HepG2 (cell line): ENCODE results near the gene TACC3. TPM values are rescaled to one million over a fixed set of nuclear protein-coding genes. Genes with fewer than 3 reads are reported as not detected.

Source experiments
- CREB1 ChIP-seq, 2 experiments: fragments of 450-650 bp in 1 of 2; IDR thresholded peaks; 2 replicates each; pipeline ENCODE4 v1.6.1; 2016 to 2017; ENCODE audit warnings: control low read depth in 1 of 2, mild to moderate bottlenecking in 1 of 2, missing compliant biosample characterization in 1 of 2, missing genetic modification characterization in 1 of 2
- DPF2 ChIP-seq: sonication (generic); formaldehyde crosslinking; IDR thresholded peaks from 2 replicates; pipeline ENCODE4 v1.4.0; 2020; ENCODE audit warnings: mild to moderate bottlenecking, low read depth, missing genetic modification reagents, borderline replicate concordance
- EP300 ChIP-seq, 3 experiments: sonication (generic) in 1 of 3; formaldehyde crosslinking in 1 of 3; IDR thresholded peaks; 2 replicates each; pipeline versions ENCODE4 v1.5.1 to v1.6.1; 2011 to 2020; ENCODE audit warnings: low read depth in 2 of 3, low read length in 2 of 3, borderline replicate concordance in 1 of 3, improper control_type of control experiment in 1 of 3, mild to moderate bottlenecking in 1 of 3, missing genetic modification reagents in 1 of 3, moderate library complexity in 1 of 3
- EZH2 ChIP-seq: conservative IDR thresholded peaks from 2 replicates; pipeline ENCODE4 v1.6.1; 2012; ENCODE audit warnings: mild to moderate bottlenecking, low read depth, low read length, moderate library complexity
- HCFC1 ChIP-seq: fragments of 150-350 bp; IDR thresholded peaks from 2 replicates; pipeline ENCODE4 v1.6.1; 2014; ENCODE audit warnings: low read depth, low read length
- HNF4G ChIP-seq, 2 experiments: sonication (generic) in 1 of 2; formaldehyde crosslinking in 1 of 2; IDR thresholded peaks; 2 replicates each; pipeline versions ENCODE4 v1.4.0 to v1.6.1; 2011 to 2020; ENCODE audit warnings: borderline replicate concordance in 2 of 2, low read depth in 2 of 2, mild to moderate bottlenecking in 2 of 2, low read length in 1 of 2, missing genetic modification reagents in 1 of 2, moderate library complexity in 1 of 2
- KAT7 ChIP-seq: IDR thresholded peaks from 2 replicates; pipeline ENCODE4 v1.6.1; 2018; ENCODE audit warnings: borderline replicate concordance, missing compliant biosample characterization
- KDM4B ChIP-seq: sonication (generic); formaldehyde crosslinking; IDR thresholded peaks from 2 replicates; pipeline ENCODE4 v1.4.0; 2020; ENCODE audit warnings: missing genetic modification reagents
- PAF1 ChIP-seq: IDR thresholded peaks from 2 replicates; pipeline ENCODE4 v1.6.1; 2016; ENCODE audit warnings: missing genetic modification reagents, missing compliant biosample characterization
- PHF20 ChIP-seq: sonication (generic); formaldehyde crosslinking; IDR thresholded peaks from 2 replicates; pipeline ENCODE4 v1.5.0; 2020; ENCODE audit warnings: mild to moderate bottlenecking, missing genetic modification reagents
- PLRG1 ChIP-seq: fragments of 450-650 bp; conservative IDR thresholded peaks from 2 replicates; pipeline ENCODE4 v1.6.1; 2016
- SIX4 ChIP-seq: sonication (generic); formaldehyde crosslinking; IDR thresholded peaks from 2 replicates; pipeline ENCODE4 v1.4.0; 2020; ENCODE audit warnings: missing genetic modification reagents
- STAG1 ChIP-seq: sonication (generic); formaldehyde crosslinking; IDR thresholded peaks from 2 replicates; pipeline ENCODE4 v1.4.0; 2020; ENCODE audit warnings: missing genetic modification reagents
- STAT5B ChIP-seq: sonication (generic); formaldehyde crosslinking; IDR thresholded peaks from 2 replicates; pipeline ENCODE4 v1.4.0; 2020; ENCODE audit warnings: missing genetic modification reagents
- ZFP36 ChIP-seq: fragments of 150-350 bp; IDR thresholded peaks from 2 replicates; pipeline ENCODE4 v1.6.1; 2018; ENCODE audit warnings: borderline replicate concordance, low read length, low read depth; ENCODE audit not compliant: partially characterized antibody
- ZNF234 ChIP-seq: sonication (generic); formaldehyde crosslinking; conservative IDR thresholded peaks from 2 replicates; pipeline ENCODE4 v1.5.1; 2020; ENCODE audit warnings: mild to moderate bottlenecking, missing genetic modification reagents
- ZNF251 ChIP-seq: sonication (generic); formaldehyde crosslinking; IDR thresholded peaks from 2 replicates; pipeline ENCODE4 v1.9.0; 2021; ENCODE audit warnings: mild to moderate bottlenecking, missing genetic modification reagents
- ZNF644 ChIP-seq: IDR thresholded peaks from 2 replicates; pipeline ENCODE4 v1.6.1; 2016; ENCODE audit warnings: low read depth
- polyA plus RNA-seq, 8 experiments: library from polyadenylated mRNA; depleted of rRNA in 3 of 8; stranded (reverse) in 7 of 8; unstranded in 1 of 8; fragments of >200 nt; fragmentation: Illumina TruSeq in 4 of 8; extraction: Trizol in 4 of 8; gene quantifications; 2 replicates each; pipeline versions ENCODE4 v1.2.1 to v1.2.3, GENCODE V29; 2011 to 2016; ENCODE audit warnings: low read depth in 4 of 8, missing spikeins in 1 of 8, mixed read lengths in 1 of 8; ENCODE audit not compliant: insufficient read depth in 1 of 8
- total RNA-seq, 5 experiments: library from RNA; depleted of rRNA; stranded (reverse); fragments of >200 nt; fragmentation: Illumina TruSeq; extraction: Trizol; gene quantifications; 2 replicates each; pipeline ENCODE4 v1.2.3, GENCODE V29; 2016; ENCODE audit warnings: low read depth in 1 of 5
- TF ChIP-seq, protein P1 (sequence below): sonication (generic); formaldehyde crosslinking; IDR thresholded peaks from 2 replicates; pipeline ENCODE4 v1.4.0; 2020; ENCODE audit warnings: missing genetic modification reagents, mild to moderate bottlenecking, borderline replicate concordance
- TF ChIP-seq, protein P2 (sequence below): sonication (generic); formaldehyde crosslinking; IDR thresholded peaks from 2 replicates; pipeline ENCODE4 v1.9.0; 2021; ENCODE audit warnings: missing genetic modification reagents, borderline replicate concordance
- TF ChIP-seq, protein P3 (sequence below): sonication (generic); formaldehyde crosslinking; IDR thresholded peaks from 2 replicates; pipeline ENCODE4 v1.8.0; 2022; ENCODE audit warnings: mild to moderate bottlenecking, missing genetic modification reagents
- TF ChIP-seq, protein P4 (sequence below): sonication (generic); formaldehyde crosslinking; IDR thresholded peaks from 2 replicates; pipeline ENCODE4 v1.9.0; 2022; ENCODE audit warnings: missing genetic modification reagents, mild to moderate bottlenecking, borderline replicate concordance

TACC3 gene
- total and polyA plus RNA-seq, 2 of the 13 experiments (the other 11 are each of a cell fraction or from before 2014, with no cell fraction given): 20.3 to 21.2 TPM

DNA sequence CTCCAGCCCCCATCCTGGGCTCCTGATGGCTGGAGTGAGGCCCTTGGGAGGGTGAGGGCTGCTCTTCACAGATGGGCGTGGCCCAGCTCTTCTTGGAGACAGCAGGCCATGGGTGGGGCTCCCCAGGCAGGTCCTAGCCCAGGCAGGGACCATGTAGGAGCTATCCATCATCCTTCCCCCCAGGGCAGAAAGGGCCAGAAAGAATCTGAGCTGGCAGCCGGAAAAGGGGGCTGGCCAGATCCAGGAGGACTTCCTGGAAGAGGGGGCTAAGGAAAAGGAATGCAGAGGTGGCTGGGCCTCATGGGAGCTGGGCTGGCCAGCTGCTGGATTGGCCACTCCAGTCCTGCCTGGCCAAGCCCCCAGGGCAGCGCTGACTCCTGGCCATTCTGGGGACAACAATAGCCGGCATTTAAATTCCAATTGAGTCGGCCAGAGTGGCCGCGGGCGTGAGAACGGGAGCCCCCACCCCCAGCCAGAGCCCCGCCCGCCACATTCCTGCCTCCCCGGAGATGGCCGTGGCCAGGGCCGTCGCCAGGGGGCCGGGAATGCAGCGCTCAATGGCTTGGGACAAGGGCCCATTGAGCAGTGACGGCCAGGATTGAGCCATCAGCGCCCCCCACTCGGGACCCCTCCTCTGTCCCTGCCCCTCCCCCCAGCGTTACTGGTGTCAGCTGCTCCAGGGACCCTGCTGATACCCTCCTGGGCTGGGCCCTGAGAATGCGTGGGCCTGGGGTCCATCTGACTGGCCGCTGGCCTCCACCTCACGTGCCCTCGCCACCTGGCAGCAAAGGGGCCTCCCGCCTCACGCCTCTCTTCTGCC lies 56.7 kb downstream of the TACC3 start (continued):
- TF ChIP-seq PLRG1 (no peak), DPF2 (CRISPR knock-in tag) (no peak), STAG1 (CRISPR knock-in tag) (peak; percentile 21; the same call in 1 of the 2 replicates), PHF20 (CRISPR knock-in tag) (peak; percentile 43; the same call in 1 of the 2 replicates), EP300 (IDR thresholded peaks at IDR 0.05; ENCODE audit: low read depth in 2 of 2, low read length in 2 of 2) (peak in 1 of 2 experiments; percentile 35; a peak in 1 of 4 replicates), EP300 (CRISPR knock-in tag; IDR thresholded peaks at IDR 0.05; ENCODE audit: borderline replicate concordance) (0 out of 2 replicates have a peak, but pooled peaks have one; percentile 34), PAF1 (CRISPR knock-in tag) (no peak), SIX4 (0 out of 2 replicates have a peak, but pooled peaks have one; percentile 13), ZNF251 (CRISPR knock-in tag) (no peak), CREB1 (IDR thresholded peaks at IDR 0.05) (no peak), CREB1 (CRISPR knock-in tag; IDR thresholded peaks at IDR 0.05) (no peak), ZNF234 (CRISPR knock-in tag) (no peak), HCFC1 (no peak), HNF4G (IDR thresholded peaks at IDR 0.05; ENCODE audit: borderline replicate concordance, low read depth, low read length) (no peak), HNF4G (CRISPR knock-in tag; IDR thresholded peaks at IDR 0.05; ENCODE audit: borderline replicate concordance, low read depth) (no peak), EZH2 (no peak), KAT7 (CRISPR knock-in tag) (no peak), KDM4B (CRISPR knock-in tag) (0 out of 2 replicates have a peak, but pooled peaks have one; percentile 16), STAT5B (CRISPR knock-in tag) (no peak), ZNF644 (CRISPR knock-in tag) (no peak), ZFP36 (peak; percentile 99)
- TF ChIP-seq, protein P1, sequence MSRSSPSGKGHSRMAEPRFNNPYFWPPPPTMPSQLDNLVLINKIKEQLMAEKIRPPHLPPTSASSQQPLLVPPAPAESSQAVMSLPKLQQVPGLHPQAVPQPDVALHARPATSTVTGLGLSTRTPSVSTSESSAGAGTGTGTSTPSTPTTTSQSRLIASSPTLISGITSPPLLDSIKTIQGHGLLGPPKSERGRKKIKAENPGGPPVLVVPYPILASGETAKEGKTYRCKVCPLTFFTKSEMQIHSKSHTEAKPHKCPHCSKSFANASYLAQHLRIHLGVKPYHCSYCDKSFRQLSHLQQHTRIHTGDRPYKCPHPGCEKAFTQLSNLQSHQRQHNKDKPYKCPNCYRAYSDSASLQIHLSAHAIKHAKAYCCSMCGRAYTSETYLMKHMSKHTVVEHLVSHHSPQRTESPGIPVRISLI (CRISPR knock-in tag): 0 out of 2 replicates have a peak, but pooled peaks have one; percentile 15
- TF ChIP-seq, protein P2, sequence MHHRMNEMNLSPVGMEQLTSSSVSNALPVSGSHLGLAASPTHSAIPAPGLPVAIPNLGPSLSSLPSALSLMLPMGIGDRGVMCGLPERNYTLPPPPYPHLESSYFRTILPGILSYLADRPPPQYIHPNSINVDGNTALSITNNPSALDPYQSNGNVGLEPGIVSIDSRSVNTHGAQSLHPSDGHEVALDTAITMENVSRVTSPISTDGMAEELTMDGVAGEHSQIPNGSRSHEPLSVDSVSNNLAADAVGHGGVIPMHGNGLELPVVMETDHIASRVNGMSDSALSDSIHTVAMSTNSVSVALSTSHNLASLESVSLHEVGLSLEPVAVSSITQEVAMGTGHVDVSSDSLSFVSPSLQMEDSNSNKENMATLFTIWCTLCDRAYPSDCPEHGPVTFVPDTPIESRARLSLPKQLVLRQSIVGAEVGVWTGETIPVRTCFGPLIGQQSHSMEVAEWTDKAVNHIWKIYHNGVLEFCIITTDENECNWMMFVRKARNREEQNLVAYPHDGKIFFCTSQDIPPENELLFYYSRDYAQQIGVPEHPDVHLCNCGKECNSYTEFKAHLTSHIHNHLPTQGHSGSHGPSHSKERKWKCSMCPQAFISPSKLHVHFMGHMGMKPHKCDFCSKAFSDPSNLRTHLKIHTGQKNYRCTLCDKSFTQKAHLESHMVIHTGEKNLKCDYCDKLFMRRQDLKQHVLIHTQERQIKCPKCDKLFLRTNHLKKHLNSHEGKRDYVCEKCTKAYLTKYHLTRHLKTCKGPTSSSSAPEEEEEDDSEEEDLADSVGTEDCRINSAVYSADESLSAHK (CRISPR knock-in tag): no peak
- TF ChIP-seq, protein P3, sequence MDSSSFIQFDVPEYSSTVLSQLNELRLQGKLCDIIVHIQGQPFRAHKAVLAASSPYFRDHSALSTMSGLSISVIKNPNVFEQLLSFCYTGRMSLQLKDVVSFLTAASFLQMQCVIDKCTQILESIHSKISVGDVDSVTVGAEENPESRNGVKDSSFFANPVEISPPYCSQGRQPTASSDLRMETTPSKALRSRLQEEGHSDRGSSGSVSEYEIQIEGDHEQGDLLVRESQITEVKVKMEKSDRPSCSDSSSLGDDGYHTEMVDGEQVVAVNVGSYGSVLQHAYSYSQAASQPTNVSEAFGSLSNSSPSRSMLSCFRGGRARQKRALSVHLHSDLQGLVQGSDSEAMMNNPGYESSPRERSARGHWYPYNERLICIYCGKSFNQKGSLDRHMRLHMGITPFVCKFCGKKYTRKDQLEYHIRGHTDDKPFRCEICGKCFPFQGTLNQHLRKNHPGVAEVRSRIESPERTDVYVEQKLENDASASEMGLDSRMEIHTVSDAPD: no peak
- TF ChIP-seq, protein P4, sequence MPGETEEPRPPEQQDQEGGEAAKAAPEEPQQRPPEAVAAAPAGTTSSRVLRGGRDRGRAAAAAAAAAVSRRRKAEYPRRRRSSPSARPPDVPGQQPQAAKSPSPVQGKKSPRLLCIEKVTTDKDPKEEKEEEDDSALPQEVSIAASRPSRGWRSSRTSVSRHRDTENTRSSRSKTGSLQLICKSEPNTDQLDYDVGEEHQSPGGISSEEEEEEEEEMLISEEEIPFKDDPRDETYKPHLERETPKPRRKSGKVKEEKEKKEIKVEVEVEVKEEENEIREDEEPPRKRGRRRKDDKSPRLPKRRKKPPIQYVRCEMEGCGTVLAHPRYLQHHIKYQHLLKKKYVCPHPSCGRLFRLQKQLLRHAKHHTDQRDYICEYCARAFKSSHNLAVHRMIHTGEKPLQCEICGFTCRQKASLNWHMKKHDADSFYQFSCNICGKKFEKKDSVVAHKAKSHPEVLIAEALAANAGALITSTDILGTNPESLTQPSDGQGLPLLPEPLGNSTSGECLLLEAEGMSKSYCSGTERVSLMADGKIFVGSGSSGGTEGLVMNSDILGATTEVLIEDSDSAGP (CRISPR knock-in tag): no peak
